IMR-90 (cell line): ENCODE measurements around the gene IFNL1. TPM values are rescaled to one million over a fixed set of nuclear protein-coding genes. Genes with fewer than 3 reads are reported as not detected.

ENCODE experiments used
- ATAC-seq: fragments of 200-7000 bp; cut with Tn5 transposase; 2 replicates; pipeline ENCODE4 v1.9.1; 2020; ENCODE audit warnings: low read depth, mild to moderate bottlenecking, moderate library complexity
- BruUV-seq: library from RNA; stranded (reverse); fragments of 400-500 nt; replicated peaks from 2 replicates; lab custom pipeline; 2021; lab: Mats Ljungman, UMichigan
- CTCF ChIA-PET: fragments of 300-600 bp; formaldehyde crosslinking; extraction: SDS; loops from one replicate; lab custom pipeline; 2021; ENCODE audit warnings: antibody characterized with exemption; lab: Yijun Ruan, JAX
- POLR2A ChIA-PET: fragments of 300-600 bp; sonication (Branson Sonifier 250); formaldehyde crosslinking; loops from one replicate; lab custom pipeline; 2022; ENCODE audit warnings: antibody characterized with exemption; ENCODE audit not compliant: unreplicated experiment; lab: Charles Lee
- DNase-seq: peaks from one replicate; pipeline ENCODE4 v3.0.0; 2013
- H2AFZ ChIP-seq: replicated peaks from 2 replicates; pipeline ENCODE3; 2013; ENCODE audit warnings: low read length, mild to moderate bottlenecking; ENCODE audit not compliant: poor library complexity
- H2AK5ac ChIP-seq: 2 replicates; pipeline ENCODE4 v1.6.1; 2013; ENCODE audit warnings: low read depth, low read length, inconsistent platforms
- H2AK9ac ChIP-seq: replicated peaks from 2 replicates; pipeline ENCODE3; 2013; ENCODE audit warnings: mild to moderate bottlenecking, low read depth, low read length, moderate library complexity; ENCODE audit not compliant: poor library complexity
- H2BK120ac ChIP-seq: 2 replicates; pipeline ENCODE4 v1.6.1; 2013; ENCODE audit warnings: low read depth, low read length, inconsistent platforms
- H2BK15ac ChIP-seq: 3 replicates; pipeline ENCODE4 v1.6.1; 2013; ENCODE audit warnings: low read depth, low read length, inconsistent platforms
- H2BK20ac ChIP-seq: 2 replicates; pipeline ENCODE4 v1.6.1; 2013; ENCODE audit warnings: low read depth, mild to moderate bottlenecking, inconsistent platforms, low read length, moderate library complexity
- H2BK5ac ChIP-seq: 2 replicates; pipeline ENCODE4 v1.6.1; 2013; ENCODE audit warnings: mild to moderate bottlenecking, low read depth, low read length, inconsistent platforms; ENCODE audit not compliant: poor library complexity, severe bottlenecking
- H3K14ac ChIP-seq: replicated peaks from 2 replicates; pipeline ENCODE4 v1.6.1; 2013; ENCODE audit warnings: low read depth, low read length, inconsistent platforms
- H3K18ac ChIP-seq: 2 replicates; pipeline ENCODE4 v1.6.1; 2013; ENCODE audit warnings: low read depth, low read length, control low read depth
- H3K23ac ChIP-seq: 2 replicates; pipeline ENCODE4 v1.6.1; 2013; ENCODE audit warnings: low read depth, low read length, inconsistent platforms
- H3K27ac ChIP-seq: 2 replicates; pipeline ENCODE4 v1.5.1; 2013; ENCODE audit warnings: mild to moderate bottlenecking, control low read depth, low read length; ENCODE audit not compliant: insufficient read depth
- H3K27me3 ChIP-seq: 2 replicates; pipeline ENCODE4 v1.6.1; 2013; ENCODE audit warnings: low read length; ENCODE audit not compliant: control insufficient read depth, insufficient read depth
- H3K36me3 ChIP-seq: 2 replicates; pipeline ENCODE4 v1.6.1; 2013; ENCODE audit warnings: low read length, mixed read lengths; ENCODE audit not compliant: control insufficient read depth, insufficient read depth
- H3K4ac ChIP-seq: 2 replicates; pipeline ENCODE4 v1.6.1; 2013; ENCODE audit warnings: low read depth, low read length, inconsistent platforms
- H3K4me1 ChIP-seq: 2 replicates; pipeline ENCODE4 v1.6.1; 2013; ENCODE audit warnings: low read length, mixed read lengths; ENCODE audit not compliant: control insufficient read depth, insufficient read depth
- H3K4me2 ChIP-seq: 2 replicates; pipeline ENCODE4 v1.6.1; 2013; ENCODE audit warnings: low read depth, mild to moderate bottlenecking, control low read depth, low read length, moderate library complexity
- H3K4me3 ChIP-seq: 2 replicates; pipeline ENCODE4 v1.5.1; 2013; ENCODE audit warnings: low read depth, mild to moderate bottlenecking, control low read depth, low read length, moderate library complexity; ENCODE audit not compliant: insufficient read depth
- H3K56ac ChIP-seq: 2 replicates; pipeline ENCODE4 v1.6.1; 2013; ENCODE audit warnings: low read length, inconsistent platforms; ENCODE audit not compliant: insufficient read depth; ENCODE audit errors: extremely low read depth
- H3K79me1 ChIP-seq, 2 experiments: 2 replicates each; pipeline ENCODE4 v1.6.1; 2013; ENCODE audit warnings: low read length in 2 of 2, inconsistent platforms in 1 of 2, low read depth in 1 of 2
- H3K9ac ChIP-seq: 2 replicates; pipeline ENCODE4 v1.6.1; 2013; ENCODE audit warnings: low read depth, low read length, control low read depth
- H3K9me1 ChIP-seq: 2 replicates; pipeline ENCODE4 v1.6.1; 2013; ENCODE audit warnings: low read length, inconsistent platforms; ENCODE audit not compliant: insufficient read depth
- H3K9me3 ChIP-seq: 2 replicates; pipeline ENCODE4 v1.6.1; 2013; ENCODE audit warnings: low read length; ENCODE audit not compliant: control insufficient read depth, insufficient read depth
- H4K20me1 ChIP-seq: 2 replicates; pipeline ENCODE4 v1.6.1; 2013; ENCODE audit warnings: low read length, inconsistent platforms; ENCODE audit not compliant: insufficient read depth
- H4K5ac ChIP-seq: 2 replicates; pipeline ENCODE4 v1.6.1; 2013; ENCODE audit warnings: mild to moderate bottlenecking, low read depth, low read length, control low read depth
- H4K8ac ChIP-seq, 2 experiments: 2 replicates each; pipeline ENCODE4 v1.6.1; 2013; ENCODE audit warnings: low read depth in 2 of 2, low read length in 2 of 2, control low read depth in 1 of 2, inconsistent platforms in 1 of 2
- H4K91ac ChIP-seq: 2 replicates; pipeline ENCODE4 v1.6.1; 2013; ENCODE audit warnings: low read depth, low read length, inconsistent platforms; ENCODE audit not compliant: insufficient read depth
- BHLHE40 ChIP-seq: fragments of 150-350 bp; IDR thresholded peaks from 2 replicates; pipeline ENCODE4 v1.6.1; 2016; ENCODE audit warnings: mild to moderate bottlenecking, low read depth, low read length
- CEBPB ChIP-seq: IDR thresholded peaks from 2 replicates; pipeline ENCODE4 v1.6.1; 2012; ENCODE audit warnings: low read depth, low read length, improper control_type of control experiment
- CHD1 ChIP-seq: IDR thresholded peaks from 2 replicates; pipeline ENCODE4 v1.6.1; 2012; ENCODE audit warnings: low read depth, low read length, improper control_type of control experiment
- ELK1 ChIP-seq: fragments of 150-350 bp; IDR thresholded peaks from 2 replicates; pipeline ENCODE4 v1.6.1; 2016; ENCODE audit warnings: low read depth, mild to moderate bottlenecking, low read length, moderate library complexity, borderline replicate concordance
- FOS ChIP-seq: fragments of 150-350 bp; IDR thresholded peaks from 2 replicates; pipeline ENCODE4 v1.6.1; 2016; ENCODE audit warnings: low read depth, low read length
- MAFK ChIP-seq: IDR thresholded peaks from 2 replicates; pipeline ENCODE4 v1.6.1; 2012; ENCODE audit warnings: low read depth, low read length, improper control_type of control experiment
- MAZ ChIP-seq: IDR thresholded peaks from 2 replicates; pipeline ENCODE4 v1.6.1; 2012; ENCODE audit warnings: low read depth, mild to moderate bottlenecking, low read length, improper control_type of control experiment, moderate library complexity, borderline replicate concordance
- MXI1 ChIP-seq: IDR thresholded peaks from 2 replicates; pipeline ENCODE4 v1.6.1; 2012; ENCODE audit warnings: low read depth, mild to moderate bottlenecking, low read length, moderate library complexity, borderline replicate concordance
- NFE2L2 ChIP-seq: fragments of 150-350 bp; IDR thresholded peaks from 2 replicates; pipeline ENCODE4 v1.6.1; 2016; ENCODE audit warnings: low read depth, mild to moderate bottlenecking, low read length
- RFX5 ChIP-seq: IDR thresholded peaks from 2 replicates; pipeline ENCODE4 v1.8.0; 2012; ENCODE audit warnings: low read depth, mild to moderate bottlenecking, low read length, moderate library complexity
- WGBS, 2 experiments: methylation state at CpG; one replicate each; pipeline versions ENCODE4 v1.1.5 to v1.1.7; 2013; ENCODE audit warnings: missing lambda C conversion rate in 2 of 2; ENCODE audit not compliant: insufficient read length in 1 of 2; ENCODE audit errors: extremely low coverage in 2 of 2; 5-methylcytosine and 5-hydroxymethylcytosine counted together
- dilution Hi-C: fragments of 300-500 bp; cut with HindIII; formaldehyde crosslinking; loops from one replicate; pipeline ENCODE4 v1.14.3; 2018; ENCODE audit warnings: low sequenced_read_pairs; ENCODE audit not compliant: unreplicated experiment
- in situ Hi-C: fragments of 300-500 bp; cut with MboI; formaldehyde crosslinking; loops from 3 replicates; pipeline ENCODE4 v1.14.3; 2019; ENCODE audit warnings: low sequenced_read_pairs, inconsistent platforms, mixed read lengths
- intact Hi-C: fragments of 100-400 bp; cut with micrococcal nuclease; formaldehyde crosslinking; loops from 2 replicates; pipeline ENCODE4 v1.10.0; 2022
- polyA plus RNA-seq, 3 experiments: library from polyadenylated mRNA; depleted of rRNA; stranded (reverse); fragments of >200 nt; gene quantifications; 2 replicates each; pipeline ENCODE4 v1.2.3, GENCODE V29; 2012; ENCODE audit warnings: low replicate concordance in 1 of 3
- total RNA-seq: library from RNA; depleted of rRNA; stranded (reverse); fragments of >200 nt; gene quantifications from 2 replicates; pipeline ENCODE4 v1.2.3, GENCODE V29; 2012
- TF ChIP-seq, protein P1 (sequence below): conservative IDR thresholded peaks from 2 replicates; pipeline ENCODE4 v1.5.1; 2012; ENCODE audit warnings: mild to moderate bottlenecking, low read depth, low read length, improper control_type of control experiment

Gene IFNL1
- total and polyA plus RNA-seq, 2 of the 4 experiments (the other 2 are of a cell fraction) = not detected

DNA sequence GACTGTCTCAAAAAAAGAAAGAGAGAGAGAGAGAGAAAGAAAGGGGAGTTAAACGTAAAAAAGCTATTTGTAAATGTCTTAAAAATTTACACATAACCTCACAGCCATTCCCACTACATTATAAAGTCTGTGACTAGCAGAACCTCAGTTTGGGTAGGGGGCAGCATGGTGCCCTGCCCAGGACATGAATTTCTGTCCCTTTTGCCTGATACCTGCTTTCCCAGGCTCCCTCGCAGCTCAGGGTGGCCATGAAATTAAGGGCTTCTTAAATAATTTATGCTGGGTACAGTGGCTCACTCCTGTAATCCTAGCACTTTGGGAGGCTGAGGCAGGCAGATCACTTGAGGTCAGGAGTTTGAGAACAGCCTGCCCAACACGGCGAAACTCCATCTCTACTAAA lies 4.8 kb downstream of the IFNL1 start:
- no peak overlapping the region for H3K14ac ChIP-seq
- TF ChIP-seq MXI1 (no peak), MAFK (no peak), NFE2L2 (no peak), RFX5 (no peak), BHLHE40 (no peak), FOS (no peak), CEBPB (no peak), ELK1 (no peak), CHD1 (no peak), MAZ (no peak)
- TF ChIP-seq, protein P1, sequence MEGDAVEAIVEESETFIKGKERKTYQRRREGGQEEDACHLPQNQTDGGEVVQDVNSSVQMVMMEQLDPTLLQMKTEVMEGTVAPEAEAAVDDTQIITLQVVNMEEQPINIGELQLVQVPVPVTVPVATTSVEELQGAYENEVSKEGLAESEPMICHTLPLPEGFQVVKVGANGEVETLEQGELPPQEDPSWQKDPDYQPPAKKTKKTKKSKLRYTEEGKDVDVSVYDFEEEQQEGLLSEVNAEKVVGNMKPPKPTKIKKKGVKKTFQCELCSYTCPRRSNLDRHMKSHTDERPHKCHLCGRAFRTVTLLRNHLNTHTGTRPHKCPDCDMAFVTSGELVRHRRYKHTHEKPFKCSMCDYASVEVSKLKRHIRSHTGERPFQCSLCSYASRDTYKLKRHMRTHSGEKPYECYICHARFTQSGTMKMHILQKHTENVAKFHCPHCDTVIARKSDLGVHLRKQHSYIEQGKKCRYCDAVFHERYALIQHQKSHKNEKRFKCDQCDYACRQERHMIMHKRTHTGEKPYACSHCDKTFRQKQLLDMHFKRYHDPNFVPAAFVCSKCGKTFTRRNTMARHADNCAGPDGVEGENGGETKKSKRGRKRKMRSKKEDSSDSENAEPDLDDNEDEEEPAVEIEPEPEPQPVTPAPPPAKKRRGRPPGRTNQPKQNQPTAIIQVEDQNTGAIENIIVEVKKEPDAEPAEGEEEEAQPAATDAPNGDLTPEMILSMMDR = no peak
- no peaks in the 10 kb centered on the region for H3K9me1 ChIP-seq
- no peak overlapping the region for H3K4me3 ChIP-seq
- 100% methylated on average over 2 of the region's 4 CpGs; no CpG with 5 or more reads in 1 of the 2 experiments for WGBS, 2 experiments
- H2BK5ac ChIP-seq = no peak overlapping the region
- no peak overlapping the region for H2BK15ac ChIP-seq
- H2BK120ac ChIP-seq = no peak overlapping the region
- H3K79me1 ChIP-seq = no peaks in the 10 kb centered on the region
- peaks cover 54% of the 10 kb centered on the region for H3K27me3 ChIP-seq
- no peak overlapping the region for H3K23ac ChIP-seq
- ChIA-PET POLR2A (no interaction called here), CTCF (no interaction called here)
- H2AK9ac ChIP-seq = no peak overlapping the region
- H4K8ac ChIP-seq = no peak overlapping the region
- H3K27ac ChIP-seq = no peak overlapping the region
- no peak overlapping the region for H3K9ac ChIP-seq
- dilution Hi-C loops (no loop called here), in situ Hi-C loops (no loop called here), intact Hi-C loops (no loop called here)
- no peaks in the 10 kb centered on the region for H3K4me1 ChIP-seq
- H3K18ac ChIP-seq = no peak overlapping the region
- no peak overlapping the region for H3K4me2 ChIP-seq
- no peaks in the 10 kb centered on the region for H4K20me1 ChIP-seq
- no peak for ATAC-seq
- H2AFZ ChIP-seq = no peak overlapping the region
- no peaks in the 10 kb centered on the region for H3K36me3 ChIP-seq
- H2AK5ac ChIP-seq = no peak overlapping the region
- H3K56ac ChIP-seq = no peak overlapping the region
- DNase-seq = no peak
- H4K5ac ChIP-seq = no peak overlapping the region
- no TSS peak for BruUV-seq
- no peak overlapping the region for H4K91ac ChIP-seq
- H2BK20ac ChIP-seq = no peak overlapping the region
- peaks cover 2% of the 10 kb centered on the region; the same call in 1 of the 2 replicates for H3K9me3 ChIP-seq
- H3K4ac ChIP-seq = no peak overlapping the region
